GM13977 (cell line): ENCODE measurements around the gene CPS1.

Source experiments
- DNase-seq: peaks from one replicate; pipeline ENCODE4 v3.0.0; 2012; ENCODE audit warnings: low spot score
- CTCF ChIP-seq: IDR thresholded peaks from 2 replicates; pipeline ENCODE4 v1.5.1; 2012; ENCODE audit warnings: mild to moderate bottlenecking, control low read depth; ENCODE audit not compliant: insufficient read depth; ENCODE audit errors: extremely low read depth, missing control alignments
- in situ Hi-C: fragments of 300-500 bp; cut with MboI; formaldehyde crosslinking; loops from one replicate; pipeline ENCODE4 v1.12.0; 2022; ENCODE audit warnings: low sequenced_read_pairs, low pct_unique_long_range_greater_than_20kb, mixed read lengths, inconsistent platforms; ENCODE audit not compliant: unreplicated experiment

Gene CPS1

DNA sequence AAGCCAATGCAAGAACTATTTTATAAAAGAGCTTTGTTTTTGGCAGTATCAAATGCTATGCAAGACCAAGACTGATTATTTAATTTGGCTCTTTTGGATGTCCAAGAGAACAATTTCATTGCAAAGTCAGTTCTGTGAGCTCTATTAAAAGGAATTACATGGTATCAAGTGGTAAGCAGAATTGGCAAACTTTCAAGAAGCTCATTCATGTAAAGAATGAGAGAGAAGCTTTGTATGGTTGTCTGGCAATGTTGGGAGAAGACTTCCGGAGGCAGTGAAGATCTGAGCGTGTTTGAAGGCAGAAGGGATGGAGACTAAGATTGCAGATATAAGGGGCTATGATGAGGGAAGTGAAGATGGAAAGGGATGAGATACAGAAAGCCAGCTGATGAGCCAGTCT, 49.6 kb downstream of the CPS1 start:
- DNase-seq: no peak
- no peak for TF ChIP-seq CTCF
- in situ Hi-C loops: no loop called here

GRCh38 chr2:210611466-210611865, 55.1 kb downstream of the CPS1 start:
- no peak for TF ChIP-seq CTCF
- no peak for DNase-seq
- in situ Hi-C loops: no loop called here

GRCh38 chr2:210616074-210616473, 59.7 kb downstream of the CPS1 start:
- no peak for TF ChIP-seq CTCF
- DNase-seq: no peak
- in situ Hi-C loops: no loop called here

DNA sequence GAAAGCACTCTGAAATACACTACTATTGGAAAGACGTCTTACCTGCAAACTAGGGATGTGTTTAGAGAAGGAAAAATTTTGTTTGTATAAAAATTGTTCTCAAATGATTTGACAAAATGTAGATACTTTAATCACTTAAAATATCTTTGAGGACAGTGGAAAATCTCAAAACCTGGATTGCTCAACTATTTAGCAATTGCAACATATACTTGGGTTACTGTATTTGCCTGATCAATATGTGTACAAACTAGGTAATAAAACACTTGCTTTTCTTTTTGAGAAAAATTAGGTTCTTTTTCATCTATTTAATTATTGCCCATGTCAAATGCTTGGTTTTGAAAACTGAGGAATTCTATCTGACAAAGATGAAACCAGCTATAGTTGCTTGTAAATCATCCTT, 60.9 kb downstream of the CPS1 start:
- TF ChIP-seq CTCF: no peak
- no peak for DNase-seq
- in situ Hi-C loops: no loop called here

DNA sequence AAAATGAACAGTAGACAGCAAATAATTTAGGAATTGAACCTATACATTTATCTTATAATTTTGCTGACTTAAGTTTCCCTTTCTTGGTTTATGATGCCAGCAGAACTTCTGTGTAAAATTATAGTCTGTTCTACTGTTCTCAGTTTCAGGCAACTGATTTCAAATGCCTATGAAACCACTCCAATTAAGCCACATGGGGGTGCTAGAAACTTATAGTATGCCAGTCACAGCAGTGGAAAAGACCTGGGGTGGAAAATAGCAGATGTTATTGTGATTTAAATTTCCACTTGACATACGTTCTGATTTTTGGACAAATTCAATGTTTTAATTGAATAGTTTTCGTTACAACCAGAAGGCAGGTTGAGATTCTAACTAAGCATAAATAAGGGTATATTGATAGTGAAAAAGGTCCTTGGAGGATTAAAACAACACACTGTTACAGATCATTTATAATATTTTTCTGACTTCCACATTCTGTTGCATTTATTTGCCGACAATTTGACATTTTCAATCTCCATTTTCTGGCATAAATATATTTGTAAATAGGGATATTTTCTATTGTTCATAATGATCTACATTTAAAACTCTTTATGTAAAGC, 61.4 kb downstream of the CPS1 start:
- in situ Hi-C loops: no loop called here
- peak; percentile 47 for TF ChIP-seq CTCF
- DNase-seq: no peak

DNA sequence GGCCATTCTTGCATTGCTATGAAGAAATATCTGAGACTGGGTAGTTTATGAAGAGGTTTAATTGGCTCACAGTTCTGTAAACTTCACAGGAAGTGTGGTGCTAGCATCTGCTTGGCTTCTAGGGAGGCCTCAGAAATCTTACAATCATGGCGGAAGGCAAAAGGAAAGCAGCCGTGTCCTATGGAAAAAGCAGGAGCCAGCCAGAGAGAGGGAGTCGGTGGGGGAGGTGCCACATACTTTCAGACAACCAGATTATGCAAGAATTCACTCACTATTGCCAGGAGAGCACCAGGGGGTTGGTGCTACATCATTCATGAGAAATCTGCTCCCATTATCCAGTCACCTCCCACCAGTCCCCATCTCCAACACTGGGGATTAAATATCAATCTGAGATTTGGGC, 64.1 kb downstream of the CPS1 start:
- DNase-seq: no peak
- in situ Hi-C loops: no loop called here
- TF ChIP-seq CTCF: no peak

DNA sequence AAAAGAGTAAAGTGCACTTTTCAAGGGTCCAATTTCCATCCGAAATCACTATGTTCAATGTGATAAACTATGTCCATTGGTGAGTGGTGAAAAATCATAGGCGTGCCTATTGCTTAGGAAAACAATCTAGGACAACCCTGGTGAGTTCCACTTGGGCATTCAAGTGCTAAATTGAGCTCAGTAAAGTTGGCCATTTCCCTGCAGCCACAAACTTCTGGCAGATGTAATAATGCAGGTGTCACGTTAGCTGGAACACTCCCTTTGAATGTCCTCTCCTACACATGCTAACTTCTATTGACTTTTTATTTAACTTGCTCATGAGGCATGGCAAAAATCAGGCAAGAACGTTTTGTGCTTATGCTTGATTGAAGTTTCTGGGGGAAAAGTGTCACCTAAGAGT, 67.1 kb downstream of the CPS1 start:
- no peak for TF ChIP-seq CTCF
- DNase-seq: no peak
- in situ Hi-C loops: no loop called here
